Esophagus (tissue), 2 donors: ENCODE results near the gene HYAL2. TPM values are rescaled to one million over a fixed set of nuclear protein-coding genes. Genes with fewer than 3 reads are reported as not detected.
"Not testable (repeated sequence)": the region's sequence is repeated elsewhere in the genome, so short reads cannot be mapped to it uniquely, and the experiment has no call there.

Source experiments
- H3K27ac ChIP-seq, 2 donors: one replicate each; pipeline ENCODE4 v1.5.1; 2013; ENCODE audit warnings: low read depth in 2 of 2, mild to moderate bottlenecking in 2 of 2, inconsistent platforms in 1 of 2, low read length in 1 of 2, moderate library complexity in 1 of 2
- H3K27me3 ChIP-seq, 2 donors: one replicate each; pipeline ENCODE4 v1.6.1; 2013; ENCODE audit warnings: low read length in 2 of 2, control low read depth in 1 of 2, mild to moderate bottlenecking in 1 of 2; ENCODE audit not compliant: insufficient read depth in 2 of 2, control insufficient read depth in 1 of 2
- H3K36me3 ChIP-seq, 2 donors: one replicate each; pipeline ENCODE4 v1.6.1; 2013; ENCODE audit warnings: low read length in 1 of 2; ENCODE audit not compliant: control insufficient read depth in 2 of 2, insufficient read depth in 2 of 2
- H3K4me1 ChIP-seq, 2 donors: one replicate each; pipeline ENCODE4 v1.6.1; 2013; ENCODE audit warnings: low read length in 1 of 2; ENCODE audit not compliant: control insufficient read depth in 2 of 2, insufficient read depth in 2 of 2
- H3K4me3 ChIP-seq, 2 donors: one replicate each; pipeline ENCODE4 v1.5.1; 2013; ENCODE audit warnings: low read length in 2 of 2, mild to moderate bottlenecking in 2 of 2, low read depth in 1 of 2, moderate library complexity in 1 of 2
- H3K9me3 ChIP-seq, 2 donors: one replicate each; pipeline ENCODE4 v1.6.1; 2013; ENCODE audit warnings: mild to moderate bottlenecking in 2 of 2, low read depth in 1 of 2, low read length in 1 of 2, moderate library complexity in 1 of 2; ENCODE audit not compliant: control insufficient read depth in 2 of 2, insufficient read depth in 1 of 2
- WGBS, 2 donors: extraction: QIAGEN DNeasy Blood & Tissue Kit; methylation state at CpG; one replicate each; pipeline ENCODE4 v1.1.7; 2013; 5-methylcytosine and 5-hydroxymethylcytosine counted together
- polyA plus RNA-seq, 2 donors: library from polyadenylated mRNA; stranded (reverse); fragments of 200-250 nt; gene quantifications; one replicate each; pipeline ENCODE4 v1.2.3, GENCODE V29; 2013
- donor health status: healthy with polysubstance abuse.
- donor health status: Bipolar disorder and iron deficiency.

Gene HYAL2
- polyA plus RNA-seq, 2 donors = 25.6 to 43.1 TPM

DNA sequence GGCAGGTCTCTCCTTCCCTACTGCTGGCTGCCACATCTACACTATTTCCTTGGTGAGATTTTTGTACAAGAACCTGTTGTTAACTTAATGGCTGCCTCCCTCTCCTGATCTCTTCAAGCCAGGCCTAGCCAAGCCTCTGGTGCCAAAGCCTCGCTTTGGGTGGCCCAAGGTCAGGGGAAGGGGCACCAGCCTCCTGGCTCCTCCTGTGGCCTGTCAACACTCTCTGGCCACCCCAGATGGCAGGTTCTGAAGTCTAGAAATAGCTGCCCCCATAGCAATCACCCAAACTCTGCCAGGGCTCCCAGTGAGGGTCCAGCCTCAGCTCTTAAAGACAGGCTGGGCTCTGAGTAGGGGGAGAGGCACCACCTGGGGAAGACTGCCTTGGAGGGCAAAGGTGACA, 35.3 kb downstream of the HYAL2 start:
- peaks cover 19 to 37% of the 10 kb centered on the region in 2 donors for H3K36me3 ChIP-seq
- no peaks in the 10 kb centered on the region for H3K9me3 ChIP-seq
- no peaks in the 10 kb centered on the region for H3K27me3 ChIP-seq
- WGBS, 2 donors = 80 to 93% methylated on average over 1 of the region's 1 CpG
- H3K4me3 ChIP-seq = no peak overlapping the region
- peaks cover 2 to 7% of the 10 kb centered on the region in 2 donors for H3K4me1 ChIP-seq
- H3K27ac ChIP-seq = no peak overlapping the region

DNA sequence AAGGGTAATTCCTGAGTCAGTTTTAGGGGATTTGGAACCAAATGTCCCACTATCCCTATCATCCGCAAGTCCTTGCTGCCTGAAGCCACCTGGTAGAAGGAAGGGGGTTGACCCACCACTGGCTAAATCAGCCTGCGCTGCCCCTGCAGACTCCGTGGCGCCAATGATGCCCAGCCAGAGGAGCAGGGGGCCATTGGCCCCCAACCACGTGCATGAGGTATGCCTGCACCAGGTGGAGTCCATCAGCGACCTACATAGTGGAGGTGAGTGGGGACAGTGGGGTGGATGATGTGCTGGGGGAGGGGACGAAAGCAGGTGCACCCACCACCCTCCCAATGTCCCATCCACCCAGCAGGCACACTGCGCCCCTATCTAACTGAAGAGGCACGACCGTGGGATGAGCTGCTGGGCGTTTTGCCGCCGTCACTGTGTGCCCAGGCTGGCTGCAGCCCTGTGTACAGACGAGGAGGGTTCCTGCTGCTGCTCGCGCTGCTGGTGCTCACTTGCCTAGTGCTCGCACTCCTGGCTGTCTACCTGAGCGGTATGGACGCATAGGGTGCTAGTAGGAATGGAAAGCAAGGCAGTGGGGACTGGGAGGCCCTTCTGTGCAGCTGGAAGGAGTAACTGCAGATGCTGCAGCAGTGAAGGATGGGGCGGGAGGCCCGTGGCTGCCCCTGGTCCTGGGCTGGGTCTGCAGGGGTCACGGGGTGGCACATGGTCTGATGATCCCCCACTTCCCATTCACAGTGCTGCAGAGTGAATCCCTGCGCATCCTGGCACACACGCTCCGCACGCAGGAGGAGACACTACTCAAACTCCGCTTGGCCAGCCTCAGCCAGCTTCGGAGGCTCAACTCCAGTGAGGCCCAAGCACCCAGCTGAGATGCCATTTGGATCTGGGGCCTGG, 36.0 kb downstream of the HYAL2 start:
- 85 to 87% methylated on average over 28 of the region's 28 CpGs for WGBS, 2 donors
- peaks cover 19 to 37% of the 10 kb centered on the region in 2 donors for H3K36me3 ChIP-seq
- no peak overlapping the region for H3K4me3 ChIP-seq
- H3K27me3 ChIP-seq = no peaks in the 10 kb centered on the region
- H3K27ac ChIP-seq = no peak overlapping the region
- H3K9me3 ChIP-seq = no peaks in the 10 kb centered on the region
- peaks cover 2 to 4% of the 10 kb centered on the region in 2 donors for H3K4me1 ChIP-seq

DNA sequence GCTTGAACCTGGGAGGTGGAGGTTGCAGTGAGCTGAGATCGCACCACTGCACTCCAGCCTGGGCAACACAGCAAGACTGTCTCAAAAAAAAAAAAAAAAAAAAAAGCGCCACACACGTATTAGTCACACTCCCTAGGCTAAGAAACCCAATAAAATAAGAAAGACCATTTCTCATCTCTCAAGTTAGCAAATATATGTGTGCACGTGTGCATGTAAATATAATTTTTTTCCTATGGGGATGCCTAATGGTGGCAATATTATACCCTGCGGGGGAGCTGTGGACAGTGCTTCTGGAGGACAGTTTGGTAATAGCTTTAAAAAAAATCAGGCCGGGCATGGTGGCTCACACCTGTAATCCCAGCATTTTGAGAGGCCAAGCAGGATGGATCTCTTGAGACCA, 38.4 kb downstream of the HYAL2 start:
- H3K4me3 ChIP-seq, H3K9me3 ChIP-seq, H3K27ac ChIP-seq, H3K27me3 ChIP-seq, H3K4me1 ChIP-seq: not testable (repeated sequence)
- 79 to 82% methylated on average over 6 of the region's 6 CpGs for WGBS, 2 donors
- peaks cover 11 to 24% of the 10 kb centered on the region in 2 donors for H3K36me3 ChIP-seq

DNA sequence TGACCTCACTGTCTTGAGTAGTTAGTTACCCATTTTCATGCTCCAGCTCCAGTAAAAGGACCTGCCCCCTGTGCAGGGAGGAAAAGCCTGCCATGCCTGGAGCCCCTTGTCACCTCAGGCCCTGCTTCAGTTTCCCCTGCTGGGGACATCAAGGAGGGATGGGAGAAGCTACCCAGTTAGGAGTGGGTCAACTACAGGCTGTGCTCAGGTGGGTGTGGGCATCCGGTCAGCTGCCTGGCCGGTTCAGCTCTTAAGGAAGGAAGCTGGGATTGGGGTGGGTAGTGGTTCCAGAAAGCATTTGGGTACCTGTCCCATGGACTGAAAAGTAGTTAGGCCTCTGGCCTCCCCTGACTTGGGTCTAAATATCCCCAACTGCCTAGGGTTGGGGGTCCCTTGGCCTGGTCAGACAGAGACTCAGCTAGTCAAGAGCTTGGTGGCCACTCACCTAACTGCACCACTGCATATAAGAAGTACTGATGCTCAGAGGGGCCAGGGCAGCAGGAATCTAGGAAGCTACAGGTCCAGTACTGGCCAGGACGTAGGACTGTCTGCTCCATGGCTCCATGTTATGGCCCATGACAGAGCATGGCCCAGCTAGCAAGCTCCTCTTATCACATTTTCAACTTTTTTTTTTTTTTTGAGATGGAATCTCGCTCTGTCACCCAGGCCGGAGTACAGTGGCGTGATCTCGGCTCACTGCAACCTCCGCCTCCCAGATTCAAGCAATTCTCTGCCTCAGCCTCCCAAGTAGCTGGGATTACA, 43.1 kb downstream of the HYAL2 start:
- H3K27me3 ChIP-seq = no peaks in the 10 kb centered on the region
- H3K9me3 ChIP-seq = no peaks in the 10 kb centered on the region
- 90 to 91% methylated on average over 8 of the region's 8 CpGs for WGBS, 2 donors
- no peak overlapping the region for H3K4me3 ChIP-seq
- no peaks in the 10 kb centered on the region for H3K4me1 ChIP-seq
- H3K36me3 ChIP-seq = peaks cover 0 to 3% of the 10 kb centered on the region in 2 donors
- H3K27ac ChIP-seq = no peak overlapping the region

DNA sequence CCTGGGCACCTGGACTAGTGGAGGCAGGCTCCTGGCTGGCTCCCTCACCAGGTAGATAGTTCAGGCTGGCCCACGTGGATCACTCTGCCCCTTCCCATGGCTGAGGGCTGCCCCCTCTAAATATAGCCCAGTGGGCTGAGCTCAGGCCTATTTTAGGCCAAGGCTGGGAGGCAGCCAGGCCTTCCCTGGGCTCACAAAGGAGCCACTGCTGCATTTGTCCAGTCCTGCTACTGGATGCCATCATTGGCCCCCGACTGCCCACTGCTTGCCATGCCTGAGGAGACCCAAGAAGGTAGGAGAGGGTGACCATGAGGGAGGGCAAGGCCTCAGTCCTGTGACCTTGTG, 43.7 kb downstream of the HYAL2 start, which contains the start of gene LSMEM2:
LSMEM2 (plus strand) TSS at position 208 of the 345 bp plus-strand sequence; CDS start at position 235, 27 bp downstream.
- Histone ChIP-seq H3K4me3 (no peak within 1 kb of the TSS), H3K27ac (no peak within 1 kb of the TSS), H3K27me3 (no peaks in the 10 kb centered on the region), H3K4me1 (no peaks in the 10 kb centered on the region), H3K9me3 (no peaks in the 10 kb centered on the region), H3K36me3 (peaks cover 0 to 3% of the 10 kb centered on the region in 2 donors)
- WGBS, 2 donors = 55 to 64% methylated on average over 2 of the region's 2 CpGs

DNA sequence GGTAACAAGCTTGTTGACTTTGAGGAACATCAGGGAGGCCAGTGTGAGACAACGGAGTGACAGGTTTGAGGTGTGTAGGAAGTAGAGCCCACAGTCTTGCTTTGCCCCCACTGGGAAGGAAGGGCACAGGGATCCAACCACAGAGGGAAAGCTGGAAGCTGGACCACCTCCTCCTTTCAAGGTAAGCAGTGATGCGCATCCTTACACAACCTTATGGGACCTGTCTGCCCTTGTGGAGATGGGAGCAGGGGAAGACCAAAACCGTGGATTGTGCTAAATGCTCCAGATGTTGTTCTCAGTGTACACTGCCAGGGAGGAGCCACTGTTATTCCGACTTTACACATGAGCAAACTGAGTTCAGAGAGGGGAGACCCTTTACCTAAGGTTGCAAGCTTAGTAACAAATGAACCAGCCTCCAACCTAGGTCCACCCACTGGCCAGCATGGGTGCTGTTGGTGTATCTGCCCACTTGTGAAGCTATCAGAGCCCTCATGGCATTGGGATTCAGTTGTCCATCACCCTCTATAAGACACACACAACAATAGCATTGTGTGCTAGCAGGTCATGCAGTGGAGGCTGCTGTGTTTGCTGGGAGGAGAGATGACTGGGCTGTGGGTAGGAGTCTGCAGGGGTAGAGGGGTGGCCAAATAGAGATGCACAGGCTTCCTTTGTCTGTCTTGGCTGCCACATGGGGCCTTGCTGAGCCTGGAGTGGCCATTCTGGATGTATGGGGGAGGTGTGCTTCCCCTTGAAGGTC, 44.2 kb downstream of the HYAL2 start:
- Histone ChIP-seq H3K4me3 (no peak overlapping the region), H3K27ac (no peak overlapping the region), H3K27me3 (no peaks in the 10 kb centered on the region), H3K36me3 (peaks cover 0 to 3% of the 10 kb centered on the region in 2 donors), H3K4me1 (peaks cover 0 to 2% of the 10 kb centered on the region in 2 donors), H3K9me3 (no peaks in the 10 kb centered on the region)
- 70 to 80% methylated on average over 4 of the region's 4 CpGs for WGBS, 2 donors

DNA sequence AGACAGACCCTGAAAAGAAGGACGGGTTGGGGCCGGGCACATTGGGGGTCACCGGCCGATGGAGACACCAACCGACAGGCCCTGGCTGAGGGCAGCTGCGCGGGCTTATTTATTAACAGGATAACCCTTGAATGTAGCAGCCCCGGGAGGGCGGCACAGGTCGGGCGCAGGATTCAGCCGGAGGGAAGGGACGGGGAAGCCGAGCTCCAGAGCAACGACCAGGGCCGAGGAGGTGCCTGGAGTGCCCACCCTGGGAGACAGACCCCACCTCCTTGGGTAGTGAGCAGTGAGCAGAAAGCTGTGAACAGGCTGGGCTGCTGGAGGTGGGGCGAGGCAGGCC, 45.8 kb downstream of the HYAL2 start:
- no peak overlapping the region for H3K4me3 ChIP-seq
- peaks cover 0 to 6% of the 10 kb centered on the region in 2 donors for H3K4me1 ChIP-seq
- no peak overlapping the region for H3K27ac ChIP-seq
- H3K9me3 ChIP-seq = no peaks in the 10 kb centered on the region
- WGBS, 2 donors = 83 to 88% methylated on average over 17 of the region's 17 CpGs
- no peaks in the 10 kb centered on the region for H3K27me3 ChIP-seq
- H3K36me3 ChIP-seq = peaks cover 0 to 3% of the 10 kb centered on the region in 2 donors

DNA sequence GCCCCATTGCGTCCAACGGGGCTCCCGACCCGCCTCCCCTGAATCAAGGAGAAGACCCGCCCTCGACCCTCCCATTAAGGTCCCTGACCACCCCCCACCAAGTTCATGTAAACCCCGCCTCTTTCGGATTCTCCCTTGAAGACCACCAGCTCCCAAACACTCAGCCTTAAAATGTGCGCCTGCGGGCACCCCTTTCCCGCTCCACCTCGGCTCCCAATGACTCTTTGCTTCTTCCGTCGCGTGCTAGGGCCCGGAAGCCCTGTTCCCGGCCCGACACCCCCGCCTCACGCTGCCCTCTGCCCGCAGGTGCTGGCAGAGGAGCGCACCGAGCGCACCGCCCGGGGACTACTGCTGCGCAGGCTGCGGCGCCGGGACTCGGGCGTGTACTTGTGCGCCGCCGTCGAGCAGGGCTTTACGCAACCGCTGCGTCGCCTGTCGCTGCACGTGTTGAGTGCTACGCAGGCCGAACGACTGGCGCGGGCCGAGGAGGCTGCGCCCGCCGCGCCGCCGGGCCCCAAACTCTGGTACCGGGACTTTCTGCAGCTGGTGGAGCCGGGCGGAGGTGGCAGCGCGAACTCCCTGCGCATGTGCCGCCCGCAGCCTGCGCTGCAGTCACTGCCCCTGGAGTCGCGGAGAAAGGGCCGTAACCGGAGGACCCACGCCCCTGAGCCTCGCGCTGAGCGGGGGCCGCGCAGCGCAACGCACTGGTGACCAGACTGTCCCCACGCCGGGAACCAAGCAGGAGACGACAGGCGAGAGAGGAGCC, 46.4 kb downstream of the HYAL2 start:
- H3K9me3 ChIP-seq = no peaks in the 10 kb centered on the region
- 60 to 67% methylated on average over 79 of the region's 79 CpGs for WGBS, 2 donors
- H3K27me3 ChIP-seq = no peaks in the 10 kb centered on the region
- peaks cover 0 to 6% of the 10 kb centered on the region in 2 donors for H3K4me1 ChIP-seq
- no peak overlapping the region for H3K27ac ChIP-seq
- H3K36me3 ChIP-seq = peaks cover 0 to 3% of the 10 kb centered on the region in 2 donors
- H3K4me3 ChIP-seq = no peak overlapping the region
